K562 (cell line): ENCODE measurements around the gene RSPRY1. TPM values are rescaled to one million over a fixed set of nuclear protein-coding genes. Genes with fewer than 3 reads are reported as not detected.

Source experiments
- ETV1 ChIP-seq: fragments of 450-650 bp; conservative IDR thresholded peaks from 2 replicates; pipeline ENCODE4 v1.6.1; 2016; ENCODE audit warnings: missing genetic modification characterization, control low read depth, low read depth, missing compliant biosample characterization
- JUNB ChIP-seq: fragments of 450-650 bp; formaldehyde crosslinking; conservative IDR thresholded peaks from 2 replicates; pipeline ENCODE4 v1.4.0; 2020; ENCODE audit warnings: mild to moderate bottlenecking
- KDM4B ChIP-seq, 2 experiments: fragments of 450-650 bp in 1 of 2; sonication (generic) in 1 of 2; IDR thresholded peaks; 2 replicates each; pipeline ENCODE4 v1.6.1; 2016 to 2017; ENCODE audit warnings: borderline replicate concordance in 2 of 2, antibody characterized with exemption in 1 of 2, low read depth in 1 of 2, mild to moderate bottlenecking in 1 of 2
- MCM7 ChIP-seq, 2 experiments: fragments of 450-650 bp; IDR thresholded peaks; 2 replicates each; pipeline ENCODE4 v1.6.1; 2016 to 2018
- RHOXF2B ChIP-seq: fragments of 250-450 bp; sonication (Bioruptor Pico); conservative IDR thresholded peaks from 2 replicates; pipeline ENCODE4 v1.5.1; 2021
- SP2 ChIP-seq: IDR thresholded peaks from 2 replicates; pipeline ENCODE4 v1.6.1; 2011; ENCODE audit warnings: mild to moderate bottlenecking, low read depth, low read length, moderate library complexity; ENCODE audit not compliant: poor library complexity, severe bottlenecking; ENCODE audit errors: extremely low read depth
- SRSF1 ChIP-seq: fragments of 200-400 bp; formaldehyde crosslinking; IDR thresholded peaks from 2 replicates; pipeline ENCODE4 v1.6.1; 2017; ENCODE audit warnings: mild to moderate bottlenecking, low read depth, low read length, moderate library complexity
- TAL1 ChIP-seq: fragments of 450-650 bp; IDR thresholded peaks from 2 replicates; pipeline ENCODE4 v1.6.1; 2016; ENCODE audit warnings: mild to moderate bottlenecking
- TBL1XR1 ChIP-seq, 2 experiments: IDR thresholded peaks; 2 replicates each; pipeline ENCODE4 v1.6.1; 2012; ENCODE audit warnings: improper control_type of control experiment in 2 of 2, low read length in 2 of 2, mild to moderate bottlenecking in 1 of 2
- ZBTB7A ChIP-seq: IDR thresholded peaks from 2 replicates; pipeline ENCODE4 v1.6.1; 2011; ENCODE audit warnings: low read depth, mild to moderate bottlenecking, low read length, moderate library complexity, borderline replicate concordance; ENCODE audit not compliant: control insufficient read depth
- ZKSCAN3 ChIP-seq: fragments of 250-450 bp; sonication (Bioruptor Pico); IDR thresholded peaks from 2 replicates; pipeline ENCODE4 v1.4.0; 2020
- ZNF175 ChIP-seq: fragments of 200-800 bp; sonication (Bioruptor generic); IDR thresholded peaks from 2 replicates; pipeline ENCODE4 v1.6.1; 2016; ENCODE audit warnings: low read depth, mild to moderate bottlenecking, missing genetic modification characterization, missing compliant biosample characterization
- polyA plus RNA-seq, 8 experiments: library from polyadenylated mRNA; depleted of rRNA in 4 of 8; stranded (reverse) in 5 of 8; unstranded in 3 of 8; fragments of >200 nt; fragmentation: Nextera tagmentation in 2 of 8; fragmentation: Illumina TruSeq in 1 of 8; extraction: Ambion mirVana in 2 of 8; extraction: Trizol in 1 of 8; gene quantifications; 2 replicates each; pipeline versions ENCODE4 v1.2.1 to v1.2.3, GENCODE V29; 2011 to 2014; ENCODE audit warnings: inconsistent platforms in 1 of 8, missing spikeins in 1 of 8
- total RNA-seq, 7 experiments: library from RNA; depleted of rRNA in 6 of 7; stranded (reverse); fragments of >200 nt in 6 of 7; fragmentation: Illumina TruSeq in 2 of 7; extraction: Trizol in 2 of 7; gene quantifications; 2 replicates each; pipeline versions ENCODE4 v1.2.1 to v1.2.3, GENCODE V29; 2011 to 2021; ENCODE audit warnings: low replicate concordance in 1 of 7
- TF ChIP-seq, protein P1 (sequence below): sonication (generic); formaldehyde crosslinking; IDR thresholded peaks from 2 replicates; pipeline ENCODE4 v1.5.0; 2020; ENCODE audit warnings: missing genetic modification reagents
- TF ChIP-seq, protein P2 (sequence below): fragments of 450-650 bp; IDR thresholded peaks from 2 replicates; pipeline ENCODE4 v1.6.1; 2016; ENCODE audit warnings: low read depth
- TF ChIP-seq, protein P3 (sequence below), 2 experiments: IDR thresholded peaks; 2 replicates each; pipeline ENCODE4 v1.6.1; 2012; ENCODE audit warnings: improper control_type of control experiment in 2 of 2, low read depth in 2 of 2, low read length in 2 of 2, borderline replicate concordance in 1 of 2

Gene RSPRY1
- total and polyA plus RNA-seq, 9 of the 15 experiments (the other 6 are each of a cell fraction or from before 2014, with no cell fraction given): 10.2 to 27.8 (median 20.8) TPM

DNA sequence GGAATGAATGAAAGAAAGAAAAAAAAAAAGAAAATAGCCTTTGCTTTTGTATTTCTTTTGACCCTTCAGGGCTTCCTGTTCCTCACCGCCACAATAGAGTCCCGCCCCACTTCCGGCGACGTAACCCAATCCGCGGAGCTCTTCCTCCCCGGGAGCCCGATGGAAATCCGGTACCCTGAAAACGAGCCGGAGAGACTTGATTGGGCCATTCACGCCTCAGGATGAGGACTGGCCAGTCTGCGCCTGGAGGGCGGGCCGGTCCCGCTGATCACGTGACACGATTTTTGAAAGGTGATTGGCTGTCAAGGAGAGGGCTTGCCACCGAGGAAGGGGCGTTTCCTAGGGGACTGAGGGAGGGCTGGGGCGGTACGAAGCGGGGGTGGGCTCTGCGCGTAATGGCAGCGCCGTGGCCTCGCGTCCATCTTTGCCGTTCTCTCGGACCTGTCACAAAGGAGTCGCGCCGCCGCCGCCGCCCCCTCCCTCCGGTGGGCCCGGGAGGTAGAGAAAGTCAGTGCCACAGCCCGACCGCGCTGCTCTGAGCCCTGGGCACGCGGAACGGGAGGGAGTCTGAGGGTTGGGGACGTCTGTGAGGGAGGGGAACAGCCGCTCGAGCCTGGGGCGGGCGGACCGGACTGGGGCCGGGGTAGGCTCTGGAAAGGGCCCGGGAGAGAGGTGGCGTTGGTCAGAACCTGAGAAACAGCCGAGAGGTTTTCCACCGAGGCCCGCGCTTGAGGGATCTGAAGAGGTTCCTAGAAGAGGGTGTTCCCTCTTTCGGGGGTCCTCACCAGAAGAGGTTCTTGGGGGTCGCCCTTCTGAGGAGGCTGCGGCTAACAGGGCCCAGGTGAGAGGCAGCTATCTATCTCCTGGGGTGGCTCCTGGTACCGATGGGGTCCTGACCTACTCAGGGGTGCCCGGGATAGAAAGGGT lies at the start of gene RSPRY1, which contains the start of gene PSME3IP1 (continued):
- TF ChIP-seq TBL1XR1 (IDR thresholded peaks at IDR 0.05; ENCODE audit: low read length in 2 of 2) (no peak), ETV1 (tag) (peak; percentile 64), TAL1 (no peak), JUNB (CRISPR knock-in tag) (no peak), ZNF175 (CRISPR knock-in tag) (no peak), RHOXF2B (CRISPR knock-in tag) (no peak), SRSF1 (no peak), MCM7 (IDR thresholded peaks at IDR 0.05) (no peak), ZBTB7A (no peak; the same call in 1 of the 2 replicates), SP2 (peak; percentile 47), ZKSCAN3 (CRISPR knock-in tag) (no peak), KDM4B (IDR thresholded peaks at IDR 0.05; ENCODE audit: borderline replicate concordance in 2 of 2, low read depth in 1 of 2) (0 out of 4 replicates have a peak, but pooled peaks of 1 of the 2 experiments have one; percentile 25)
- TF ChIP-seq, protein P1, sequence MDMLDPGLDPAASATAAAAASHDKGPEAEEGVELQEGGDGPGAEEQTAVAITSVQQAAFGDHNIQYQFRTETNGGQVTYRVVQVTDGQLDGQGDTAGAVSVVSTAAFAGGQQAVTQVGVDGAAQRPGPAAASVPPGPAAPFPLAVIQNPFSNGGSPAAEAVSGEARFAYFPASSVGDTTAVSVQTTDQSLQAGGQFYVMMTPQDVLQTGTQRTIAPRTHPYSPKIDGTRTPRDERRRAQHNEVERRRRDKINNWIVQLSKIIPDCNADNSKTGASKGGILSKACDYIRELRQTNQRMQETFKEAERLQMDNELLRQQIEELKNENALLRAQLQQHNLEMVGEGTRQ (CRISPR knock-in tag): peak; percentile 94
- TF ChIP-seq, protein P2, sequence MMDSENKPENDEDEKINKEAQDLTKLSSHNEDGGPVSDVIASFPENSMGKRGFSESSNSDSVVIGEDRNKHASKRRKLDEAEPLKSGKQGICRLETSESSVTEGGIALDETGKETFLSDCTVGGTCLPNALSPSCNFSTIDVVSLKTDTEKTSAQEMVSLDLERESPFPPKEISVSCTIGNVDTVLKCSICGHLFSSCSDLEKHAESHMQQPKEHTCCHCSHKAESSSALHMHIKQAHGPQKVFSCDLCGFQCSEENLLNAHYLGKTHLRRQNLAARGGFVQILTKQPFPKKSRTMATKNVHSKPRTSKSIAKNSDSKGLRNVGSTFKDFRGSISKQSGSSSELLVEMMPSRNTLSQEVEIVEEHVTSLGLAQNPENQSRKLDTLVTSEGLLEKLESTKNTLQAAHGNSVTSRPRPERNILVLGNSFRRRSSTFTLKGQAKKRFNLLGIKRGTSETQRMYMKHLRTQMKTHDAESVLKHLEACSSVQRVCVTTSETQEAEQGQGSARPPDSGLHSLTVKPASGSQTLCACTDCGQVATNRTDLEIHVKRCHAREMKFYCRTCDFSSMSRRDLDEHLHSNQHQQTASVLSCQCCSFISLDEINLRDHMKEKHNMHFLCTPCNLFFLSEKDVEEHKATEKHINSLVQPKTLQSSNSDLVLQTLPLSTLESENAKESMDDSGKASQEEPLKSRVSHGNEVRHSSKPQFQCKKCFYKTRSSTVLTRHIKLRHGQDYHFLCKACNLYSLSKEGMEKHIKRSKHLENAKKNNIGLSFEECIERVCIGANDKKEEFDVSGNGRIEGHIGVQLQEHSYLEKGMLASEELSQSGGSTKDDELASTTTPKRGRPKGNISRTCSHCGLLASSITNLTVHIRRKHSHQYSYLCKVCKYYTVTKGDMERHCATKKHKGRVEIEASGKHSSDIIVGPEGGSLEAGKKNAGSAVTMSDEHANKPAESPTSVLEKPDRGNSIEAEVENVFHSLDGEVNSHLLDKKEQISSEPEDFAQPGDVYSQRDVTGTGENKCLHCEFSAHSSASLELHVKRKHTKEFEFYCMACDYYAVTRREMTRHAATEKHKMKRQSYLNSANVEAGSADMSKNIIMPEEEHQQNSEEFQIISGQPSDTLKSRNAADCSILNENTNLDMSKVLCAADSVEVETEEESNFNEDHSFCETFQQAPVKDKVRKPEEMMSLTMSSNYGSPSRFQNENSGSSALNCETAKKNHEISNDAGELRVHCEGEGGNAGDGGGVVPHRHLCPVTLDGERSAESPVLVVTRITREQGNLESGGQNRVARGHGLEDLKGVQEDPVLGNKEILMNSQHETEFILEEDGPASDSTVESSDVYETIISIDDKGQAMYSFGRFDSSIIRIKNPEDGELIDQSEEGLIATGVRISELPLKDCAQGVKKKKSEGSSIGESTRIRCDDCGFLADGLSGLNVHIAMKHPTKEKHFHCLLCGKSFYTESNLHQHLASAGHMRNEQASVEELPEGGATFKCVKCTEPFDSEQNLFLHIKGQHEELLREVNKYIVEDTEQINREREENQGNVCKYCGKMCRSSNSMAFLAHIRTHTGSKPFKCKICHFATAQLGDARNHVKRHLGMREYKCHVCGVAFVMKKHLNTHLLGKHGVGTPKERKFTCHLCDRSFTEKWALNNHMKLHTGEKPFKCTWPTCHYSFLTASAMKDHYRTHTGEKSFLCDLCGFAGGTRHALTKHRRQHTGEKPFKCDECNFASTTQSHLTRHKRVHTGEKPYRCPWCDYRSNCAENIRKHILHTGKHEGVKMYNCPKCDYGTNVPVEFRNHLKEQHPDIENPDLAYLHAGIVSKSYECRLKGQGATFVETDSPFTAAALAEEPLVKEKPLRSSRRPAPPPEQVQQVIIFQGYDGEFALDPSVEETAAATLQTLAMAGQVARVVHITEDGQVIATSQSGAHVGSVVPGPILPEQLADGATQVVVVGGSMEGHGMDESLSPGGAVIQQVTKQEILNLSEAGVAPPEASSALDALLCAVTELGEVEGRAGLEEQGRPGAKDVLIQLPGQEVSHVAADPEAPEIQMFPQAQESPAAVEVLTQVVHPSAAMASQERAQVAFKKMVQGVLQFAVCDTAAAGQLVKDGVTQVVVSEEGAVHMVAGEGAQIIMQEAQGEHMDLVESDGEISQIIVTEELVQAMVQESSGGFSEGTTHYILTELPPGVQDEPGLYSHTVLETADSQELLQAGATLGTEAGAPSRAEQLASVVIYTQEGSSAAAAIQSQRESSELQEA: peak; percentile 91
- TF ChIP-seq, protein P3, sequence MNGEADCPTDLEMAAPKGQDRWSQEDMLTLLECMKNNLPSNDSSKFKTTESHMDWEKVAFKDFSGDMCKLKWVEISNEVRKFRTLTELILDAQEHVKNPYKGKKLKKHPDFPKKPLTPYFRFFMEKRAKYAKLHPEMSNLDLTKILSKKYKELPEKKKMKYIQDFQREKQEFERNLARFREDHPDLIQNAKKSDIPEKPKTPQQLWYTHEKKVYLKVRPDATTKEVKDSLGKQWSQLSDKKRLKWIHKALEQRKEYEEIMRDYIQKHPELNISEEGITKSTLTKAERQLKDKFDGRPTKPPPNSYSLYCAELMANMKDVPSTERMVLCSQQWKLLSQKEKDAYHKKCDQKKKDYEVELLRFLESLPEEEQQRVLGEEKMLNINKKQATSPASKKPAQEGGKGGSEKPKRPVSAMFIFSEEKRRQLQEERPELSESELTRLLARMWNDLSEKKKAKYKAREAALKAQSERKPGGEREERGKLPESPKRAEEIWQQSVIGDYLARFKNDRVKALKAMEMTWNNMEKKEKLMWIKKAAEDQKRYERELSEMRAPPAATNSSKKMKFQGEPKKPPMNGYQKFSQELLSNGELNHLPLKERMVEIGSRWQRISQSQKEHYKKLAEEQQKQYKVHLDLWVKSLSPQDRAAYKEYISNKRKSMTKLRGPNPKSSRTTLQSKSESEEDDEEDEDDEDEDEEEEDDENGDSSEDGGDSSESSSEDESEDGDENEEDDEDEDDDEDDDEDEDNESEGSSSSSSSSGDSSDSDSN (IDR thresholded peaks at IDR 0.05; ENCODE audit: borderline replicate concordance in 1 of 2, low read depth in 2 of 2, low read length in 2 of 2): peak in 1 of 2 experiments; percentile 40; a peak in 1 of 4 replicates
